ENCODE data around the gene CLSTN1.
"Not testable (repeated sequence)": the region's sequence is repeated elsewhere in the genome, so short reads cannot be mapped to it uniquely, and the experiment has no call there.

Gene CLSTN1

DNA sequence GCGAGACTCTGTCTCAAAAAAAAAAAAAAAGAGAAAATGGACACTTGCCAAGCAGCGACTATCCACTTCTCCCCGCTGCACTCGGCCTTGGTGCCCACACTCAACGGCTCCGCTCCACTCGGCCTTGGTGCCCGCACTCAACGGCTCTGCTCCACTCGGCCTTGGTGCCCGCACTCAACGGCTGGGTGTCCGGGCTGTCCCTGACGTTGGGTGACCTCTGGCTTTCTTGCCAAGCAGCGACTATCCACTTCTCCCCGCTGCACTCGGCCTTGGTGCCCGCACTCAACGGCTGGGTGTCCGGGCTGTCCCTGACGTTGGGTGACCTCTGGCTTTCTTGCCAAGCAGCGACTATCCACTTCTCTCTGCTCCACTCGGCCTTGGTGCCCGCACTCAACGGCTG, 61.3 kb downstream of the CLSTN1 start:
- not testable (repeated sequence) for H3K9ac ChIP-seq (ENCODE audit: low read depth, low read length); H3K36me3 ChIP-seq (ENCODE audit: insufficient read depth, low read length)
- peaks cover 19% of the 10 kb centered on the region for H3K4me1 ChIP-seq (ENCODE audit: insufficient read depth, low read length)

DNA sequence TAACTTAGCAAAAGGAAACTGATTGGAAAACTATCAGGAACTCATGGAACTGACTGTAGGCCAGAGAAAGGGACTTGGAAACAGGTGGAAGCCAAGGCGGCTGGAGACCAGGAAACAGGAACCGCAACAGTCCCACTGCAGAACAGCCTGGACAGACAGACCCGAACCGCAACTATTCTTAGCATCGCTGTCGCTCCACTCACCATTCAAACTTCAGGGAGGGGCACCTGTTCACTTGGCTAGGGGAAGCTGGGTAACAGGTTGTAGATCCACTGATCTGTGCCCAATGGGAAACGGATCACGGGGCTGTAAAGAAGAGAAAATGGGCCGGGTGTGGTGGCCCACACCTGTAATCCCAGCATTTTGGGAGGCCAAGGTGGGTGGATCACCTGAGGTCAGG, 61.9 kb downstream of the CLSTN1 start:
- Histone ChIP-seq H3K9me3 (ENCODE audit: control insufficient read depth, insufficient read depth, low read length) (no peaks in the 10 kb centered on the region), H3K4me1 (ENCODE audit: insufficient read depth, low read length) (peaks cover 16% of the 10 kb centered on the region), H3K9ac (ENCODE audit: low read depth, low read length) (no peak overlapping the region), H3K36me3 (ENCODE audit: insufficient read depth, low read length) (no peaks in the 10 kb centered on the region)

More for the DNA sequence above, 61.3 kb downstream of the CLSTN1 start:
- H3K9me3 ChIP-seq (ENCODE audit: control insufficient read depth, insufficient read depth, low read length), result not testable (repeated sequence)

DNA sequence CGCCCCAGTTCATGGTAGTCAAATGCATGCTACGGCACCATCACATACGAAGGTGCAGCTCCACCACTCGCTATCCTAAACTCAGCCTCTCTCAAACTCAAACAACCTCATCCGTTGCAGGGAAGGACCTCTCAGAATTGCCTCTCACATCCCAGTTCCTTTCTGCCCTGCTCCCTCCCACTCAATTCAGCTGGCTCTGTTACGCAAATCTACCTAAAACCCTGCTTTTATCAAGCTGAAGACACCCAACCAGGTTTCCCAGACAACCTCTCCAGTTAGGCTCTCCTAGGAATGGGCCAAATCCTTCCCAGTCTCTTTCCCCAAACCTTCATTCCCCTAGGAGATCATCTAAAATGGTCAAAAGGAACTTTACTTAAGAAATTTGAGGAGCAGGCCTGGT, 62.9 kb downstream of the CLSTN1 start:
- H3K9ac ChIP-seq (ENCODE audit: low read depth, low read length), result no peak overlapping the region
- H3K36me3 ChIP-seq (ENCODE audit: insufficient read depth, low read length), result no peaks in the 10 kb centered on the region
- H3K9me3 ChIP-seq (ENCODE audit: control insufficient read depth, insufficient read depth, low read length), result no peaks in the 10 kb centered on the region
- H3K4me1 ChIP-seq (ENCODE audit: insufficient read depth, low read length), result peaks cover 16% of the 10 kb centered on the region

DNA sequence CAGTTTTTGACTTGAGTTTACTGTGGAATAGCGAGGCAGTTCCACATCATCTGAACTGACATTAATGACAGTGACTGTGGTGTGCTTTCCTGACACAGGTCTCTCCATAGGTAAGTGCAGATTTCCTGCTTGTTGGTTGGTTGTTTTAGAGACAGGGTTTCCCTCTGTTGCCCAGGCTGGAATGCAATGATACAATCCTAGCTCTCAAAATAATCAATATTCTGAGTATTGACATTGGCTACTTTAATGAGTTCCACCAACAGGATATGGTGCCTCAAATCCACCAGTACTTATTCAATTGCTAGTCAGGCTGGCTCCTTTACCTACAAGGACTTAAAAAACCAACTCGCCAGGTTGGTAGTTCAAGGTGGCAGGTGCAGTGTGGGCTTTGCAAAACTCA, 63.8 kb downstream of the CLSTN1 start:
- H3K4me1 ChIP-seq (ENCODE audit: insufficient read depth, low read length), result peaks cover 17% of the 10 kb centered on the region
- H3K9me3 ChIP-seq (ENCODE audit: control insufficient read depth, insufficient read depth, low read length), result no peaks in the 10 kb centered on the region
- no peak overlapping the region for H3K9ac ChIP-seq (ENCODE audit: low read depth, low read length)
- H3K36me3 ChIP-seq (ENCODE audit: insufficient read depth, low read length), result peaks cover 2% of the 10 kb centered on the region

DNA sequence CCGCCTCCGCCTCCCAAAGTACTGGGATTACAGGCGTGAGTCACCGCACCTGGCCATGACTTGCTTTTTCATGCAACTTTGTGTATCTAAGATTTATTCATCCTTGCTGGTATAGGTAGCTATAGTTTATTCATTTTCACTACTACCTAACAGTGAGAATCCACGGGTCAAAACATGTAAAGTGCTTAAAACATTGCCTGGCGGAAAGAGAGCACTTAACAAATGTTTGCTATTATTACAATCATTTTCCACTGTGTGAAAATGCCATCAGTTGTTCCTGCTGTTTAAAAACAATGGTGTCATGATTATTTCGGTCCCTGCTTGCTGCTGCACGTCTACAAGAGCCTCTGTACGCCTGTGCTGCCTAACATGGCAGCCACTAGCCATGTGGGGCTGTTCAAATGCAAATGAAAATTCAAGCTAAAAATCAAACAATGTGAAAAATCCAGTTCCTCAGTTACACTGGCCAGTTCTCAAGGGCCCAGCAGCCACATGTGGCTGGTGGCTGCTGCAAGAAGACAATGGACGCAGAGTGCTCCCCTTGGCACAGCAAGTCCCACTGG, 65.1 kb downstream of the CLSTN1 start:
- Histone ChIP-seq H3K36me3 (ENCODE audit: insufficient read depth, low read length) (peaks cover 5% of the 10 kb centered on the region), H3K9ac (ENCODE audit: low read depth, low read length) (no peak overlapping the region), H3K4me1 (ENCODE audit: insufficient read depth, low read length) (peaks cover 13% of the 10 kb centered on the region; the same call in 1 of the 2 replicates), H3K9me3 (ENCODE audit: control insufficient read depth, insufficient read depth, low read length) (no peaks in the 10 kb centered on the region)

GRCh38 chr1:9755441-9755995, 68.2 kb downstream of the CLSTN1 start:
- Histone ChIP-seq H3K36me3 (ENCODE audit: insufficient read depth, low read length) (peaks cover 5% of the 10 kb centered on the region), H3K4me1 (ENCODE audit: insufficient read depth, low read length) (peaks cover 13% of the 10 kb centered on the region; the same call in 1 of the 2 replicates), H3K9ac (ENCODE audit: low read depth, low read length) (no peak overlapping the region), H3K9me3 (ENCODE audit: control insufficient read depth, insufficient read depth, low read length) (no peaks in the 10 kb centered on the region)

DNA sequence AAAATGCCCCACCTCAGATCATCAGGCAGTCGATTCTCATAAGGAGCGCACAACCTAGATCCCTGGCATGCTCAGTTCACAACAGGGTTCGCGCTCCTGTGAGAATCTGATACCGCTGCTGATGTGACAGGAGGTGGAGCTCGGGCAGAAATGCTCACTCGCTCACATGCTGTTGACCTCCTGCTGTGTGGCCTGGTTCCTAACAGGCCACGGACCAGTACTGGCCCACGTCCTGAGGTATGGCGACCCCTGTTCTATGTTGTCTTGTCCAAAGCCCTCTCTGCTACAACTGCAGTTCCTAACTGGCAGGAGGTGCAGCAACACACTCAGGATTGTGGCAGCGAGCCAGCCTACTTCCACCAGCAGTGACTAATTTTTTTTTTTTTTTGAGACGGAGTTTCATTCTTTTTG, 70.6 kb downstream of the CLSTN1 start:
- Histone ChIP-seq H3K9me3 (ENCODE audit: control insufficient read depth, insufficient read depth, low read length) (no peaks in the 10 kb centered on the region), H3K9ac (ENCODE audit: low read depth, low read length) (no peak overlapping the region), H3K4me1 (ENCODE audit: insufficient read depth, low read length) (peaks cover 10% of the 10 kb centered on the region; the same call in 1 of the 2 replicates), H3K36me3 (ENCODE audit: insufficient read depth, low read length) (peaks cover 19% of the 10 kb centered on the region)

DNA sequence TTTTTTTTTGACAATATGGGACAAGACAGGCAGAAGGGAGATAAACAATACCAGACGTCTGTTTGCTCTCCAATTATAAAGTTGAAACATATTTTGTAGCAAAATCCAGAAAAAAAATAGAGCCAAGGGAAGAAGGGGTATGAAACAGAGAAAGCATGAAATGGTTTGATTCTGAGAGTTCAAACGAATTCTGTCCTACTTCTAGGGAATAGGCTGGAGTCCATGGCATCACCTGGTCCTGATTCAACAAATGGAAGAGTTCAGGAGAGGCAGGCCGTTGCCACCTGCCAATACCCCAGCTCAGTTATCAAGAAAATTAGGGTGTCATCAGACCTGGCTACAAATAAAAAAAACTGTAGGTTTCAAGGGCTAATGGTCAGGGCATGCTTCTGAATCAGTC, 71.8 kb downstream of the CLSTN1 start:
- Histone ChIP-seq H3K4me1 (ENCODE audit: insufficient read depth, low read length) (peaks cover 10% of the 10 kb centered on the region; the same call in 1 of the 2 replicates), H3K9ac (ENCODE audit: low read depth, low read length) (no peak overlapping the region), H3K9me3 (ENCODE audit: control insufficient read depth, insufficient read depth, low read length) (no peaks in the 10 kb centered on the region), H3K36me3 (ENCODE audit: insufficient read depth, low read length) (peaks cover 21% of the 10 kb centered on the region)

- Histone ChIP-seq H3K9ac (ENCODE audit: low read depth, low read length) (no peak overlapping the region), H3K4me1 (ENCODE audit: insufficient read depth, low read length) (no peaks in the 10 kb centered on the region), H3K9me3 (ENCODE audit: control insufficient read depth, insufficient read depth, low read length) (no peaks in the 10 kb centered on the region), H3K36me3 (ENCODE audit: insufficient read depth, low read length) (peaks cover 20% of the 10 kb centered on the region)
Measured at GRCh38 chr1:9749361-9749760, 74.4 kb downstream of the CLSTN1 start.

DNA sequence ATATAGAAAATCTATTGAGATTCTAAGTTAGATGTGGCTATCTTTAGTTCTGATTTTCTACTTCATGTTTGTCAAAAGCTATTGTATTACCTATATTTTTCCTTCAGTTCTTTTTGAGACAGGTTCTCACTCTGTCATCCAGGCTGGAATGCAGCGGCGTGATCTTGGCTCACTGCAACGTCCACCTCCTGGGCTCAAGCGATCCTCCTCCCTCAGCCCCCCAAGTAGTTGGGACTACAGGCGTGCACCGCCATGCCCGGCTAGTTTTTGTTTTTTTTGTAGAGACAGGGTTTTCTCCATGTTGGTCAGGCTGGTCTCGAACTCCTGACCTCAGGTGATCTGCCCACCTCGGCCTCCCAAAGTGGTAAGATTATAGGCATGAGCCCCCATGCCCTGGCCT, 75.4 kb downstream of the CLSTN1 start:
- H3K9ac ChIP-seq (ENCODE audit: low read depth, low read length); H3K4me1 ChIP-seq (ENCODE audit: insufficient read depth, low read length); H3K9me3 ChIP-seq (ENCODE audit: control insufficient read depth, insufficient read depth, low read length): not testable (repeated sequence)
- H3K36me3 ChIP-seq (ENCODE audit: insufficient read depth, low read length), result peaks cover 25% of the 10 kb centered on the region

DNA sequence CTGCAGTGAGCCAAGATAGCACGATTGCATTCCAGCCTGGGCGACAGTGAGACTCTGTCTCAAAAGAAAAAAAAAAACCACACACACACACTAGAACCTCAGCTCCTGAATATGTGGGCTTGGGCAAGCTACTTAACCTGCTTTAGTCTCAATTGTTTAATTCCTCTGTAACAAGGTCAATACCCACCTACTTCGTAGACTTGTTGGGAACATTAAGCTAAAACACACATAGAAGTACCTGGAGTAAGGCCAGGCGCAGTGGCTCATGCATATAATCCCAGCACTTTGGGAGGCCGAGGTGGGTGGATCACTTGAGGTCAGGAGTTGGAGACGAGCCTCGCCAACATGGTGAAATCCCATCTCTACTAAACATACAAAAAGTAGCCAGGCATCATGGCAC, 77.1 kb downstream of the CLSTN1 start:
- Histone ChIP-seq H3K36me3 (ENCODE audit: insufficient read depth, low read length) (peaks cover 29% of the 10 kb centered on the region), H3K4me1 (ENCODE audit: insufficient read depth, low read length) (no peaks in the 10 kb centered on the region), H3K9me3 (ENCODE audit: control insufficient read depth, insufficient read depth, low read length) (no peaks in the 10 kb centered on the region), H3K9ac (ENCODE audit: low read depth, low read length) (no peak overlapping the region)

DNA sequence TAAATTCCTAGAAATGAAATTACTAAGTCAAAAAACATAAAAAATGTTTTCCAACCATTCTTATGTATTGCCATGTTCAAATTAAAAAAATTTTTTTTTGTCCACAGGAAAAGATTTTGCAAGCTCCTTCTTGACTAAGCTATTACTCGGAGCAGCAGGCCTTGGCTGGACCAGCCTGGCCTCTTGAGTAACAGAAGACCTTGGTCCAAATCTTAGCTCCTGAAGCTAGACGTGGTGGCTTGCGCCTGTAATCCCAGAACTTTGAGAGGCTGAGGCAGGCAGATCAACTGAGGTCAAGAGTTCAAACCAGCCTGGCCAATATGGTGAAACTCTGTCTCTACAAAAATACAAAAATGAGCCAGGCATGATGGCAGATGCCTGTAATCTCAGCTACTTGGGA, 77.6 kb downstream of the CLSTN1 start:
- Histone ChIP-seq H3K36me3 (ENCODE audit: insufficient read depth, low read length) (peaks cover 30% of the 10 kb centered on the region), H3K9me3 (ENCODE audit: control insufficient read depth, insufficient read depth, low read length) (no peaks in the 10 kb centered on the region), H3K9ac (ENCODE audit: low read depth, low read length) (no peak overlapping the region), H3K4me1 (ENCODE audit: insufficient read depth, low read length) (no peaks in the 10 kb centered on the region)

- H3K9me3 ChIP-seq (ENCODE audit: control insufficient read depth, insufficient read depth, low read length), result no peaks in the 10 kb centered on the region
- no peak overlapping the region for H3K9ac ChIP-seq (ENCODE audit: low read depth, low read length)
- H3K4me1 ChIP-seq (ENCODE audit: insufficient read depth, low read length), result no peaks in the 10 kb centered on the region
- peaks cover 24% of the 10 kb centered on the region for H3K36me3 ChIP-seq (ENCODE audit: insufficient read depth, low read length)
Measured at GRCh38 chr1:9744106-9744799, 79.5 kb downstream of the CLSTN1 start.

DNA sequence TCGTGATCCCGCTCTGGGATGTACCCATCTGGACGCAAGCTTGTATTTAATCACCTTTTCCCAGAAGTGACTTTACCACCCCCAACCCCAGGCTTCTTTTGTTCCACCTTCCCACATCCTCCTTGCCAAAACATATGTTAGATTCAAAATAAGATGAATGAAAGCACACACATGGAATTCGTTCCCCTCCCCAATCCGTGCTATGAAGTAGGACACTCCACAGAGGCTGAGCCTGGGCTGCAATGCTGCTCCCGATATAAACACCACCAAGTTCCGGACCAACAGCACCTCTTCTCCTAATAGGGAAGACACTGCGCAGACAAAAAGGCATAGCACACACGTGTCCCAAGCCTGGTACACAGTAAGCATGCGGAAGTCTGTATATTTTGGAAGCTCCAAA, 86.1 kb downstream of the CLSTN1 start:
- H3K36me3 ChIP-seq (ENCODE audit: insufficient read depth, low read length), result peaks cover 34% of the 10 kb centered on the region
- no peaks in the 10 kb centered on the region for H3K4me1 ChIP-seq (ENCODE audit: insufficient read depth, low read length)
- no peak overlapping the region for H3K9ac ChIP-seq (ENCODE audit: low read depth, low read length)
- no peaks in the 10 kb centered on the region for H3K9me3 ChIP-seq (ENCODE audit: control insufficient read depth, insufficient read depth, low read length)

DNA sequence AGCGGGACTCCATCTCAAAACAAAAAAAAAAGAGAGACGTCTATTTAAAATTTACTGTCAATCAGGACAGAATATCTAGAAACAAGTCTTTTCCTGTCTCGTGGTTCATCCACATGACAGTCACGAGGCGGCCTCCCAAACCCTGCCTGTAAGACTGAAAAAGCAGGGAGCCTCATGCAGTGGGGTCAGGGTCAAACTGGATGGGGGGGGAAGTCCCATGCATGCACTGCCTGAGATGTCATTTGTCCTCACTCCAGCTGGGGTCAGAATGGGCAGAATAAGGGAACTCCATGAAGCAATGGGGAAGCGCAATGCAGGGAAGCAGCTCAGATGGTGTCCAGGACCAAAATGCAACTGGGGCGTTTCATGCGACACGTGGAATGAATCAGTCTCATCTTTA, 86.7 kb downstream of the CLSTN1 start:
- peaks cover 34% of the 10 kb centered on the region for H3K36me3 ChIP-seq (ENCODE audit: insufficient read depth, low read length)
- no peak overlapping the region for H3K9ac ChIP-seq (ENCODE audit: low read depth, low read length)
- H3K9me3 ChIP-seq (ENCODE audit: control insufficient read depth, insufficient read depth, low read length), result no peaks in the 10 kb centered on the region
- H3K4me1 ChIP-seq (ENCODE audit: insufficient read depth, low read length), result no peaks in the 10 kb centered on the region
